NCI-H446 treated with DMSO at 0.1 percent for 48 hours (cell line): Measurements from ENCODE around the gene POLG.

ENCODE experiments used
- DNase-seq: peaks from one replicate; lab custom pipeline; 2025; lab: John Stamatoyannopoulos, UW

POLG gene

GRCh38 chr15:89356634-89357298, 22.1 kb upstream of the POLG start:
- peak; percentile 31 for DNase-seq

GRCh38 chr15:89353991-89354390, 19.4 kb upstream of the POLG start:
- DNase-seq = no peak

- DNase-seq = no peak
These were observed 17.9 kb upstream of the POLG start for GRCh38 chr15:89352476-89352875.

- DNase-seq = no peak
These were observed 14.6 kb upstream of the POLG start for GRCh38 chr15:89349206-89349558.

- no peak for DNase-seq
These were observed 12.1 kb upstream of the POLG start for GRCh38 chr15:89346516-89347231.

- DNase-seq = no peak
These were observed 10.6 kb upstream of the POLG start for GRCh38 chr15:89345248-89345647.

GRCh38 chr15:89342840-89343239, 8.2 kb upstream of the POLG start:
- DNase-seq = no peak

GRCh38 chr15:89341316-89342005, 6.8 kb upstream of the POLG start:
- DNase-seq = no peak

- no peak for DNase-seq
These were observed 5.9 kb upstream of the POLG start for GRCh38 chr15:89340573-89340972.

- no peak for DNase-seq
These were observed 3.4 kb upstream of the POLG start for GRCh38 chr15:89338036-89338435.

GRCh38 chr15:89335298-89336041, 846 bp upstream of the POLG start:
- DNase-seq = no peak

GRCh38 chr15:89333959-89334509, 590 bp downstream of the POLG start:
- no peak for DNase-seq

- DNase-seq = no peak
These were observed 1.4 kb downstream of the POLG start for GRCh38 chr15:89333011-89333860.

GRCh38 chr15:89332446-89332845, 2.2 kb downstream of the POLG start:
- DNase-seq = no peak

GRCh38 chr15:89330881-89331595, 3.6 kb downstream of the POLG start:
- DNase-seq = no peak

GRCh38 chr15:89330119-89330518, 4.5 kb downstream of the POLG start:
- no peak for DNase-seq

GRCh38 chr15:89329329-89330084, 5.1 kb downstream of the POLG start:
- no peak for DNase-seq

GRCh38 chr15:89328398-89329254, 6.0 kb downstream of the POLG start:
- DNase-seq = no peak

GRCh38 chr15:89327113-89327512, 7.5 kb downstream of the POLG start:
- no peak for DNase-seq
